Measurements from ENCODE around the gene KRTAP5-8.

GRCh38 chr11:71499546-71499945 lies 38.3 kb upstream of the KRTAP5-8 start:
- TF ChIP-seq CTCF (IDR thresholded peaks at IDR 0.05) (no peak), POLR2AphosphoS5 (IDR thresholded peaks at IDR 0.05; ENCODE audit: low read depth, low read length) (no peak), SIN3A (IDR thresholded peaks at IDR 0.05; ENCODE audit: borderline replicate concordance, insufficient read depth, low read depth, low read length) (no peak), TCF7L2 (IDR thresholded peaks at IDR 0.05; ENCODE audit: low read depth, low read length) (no peak), REST (IDR thresholded peaks at IDR 0.05; ENCODE audit: insufficient read depth in 1 of 2, low read depth in 2 of 2, low read length in 1 of 2) (no peak)
